ENCODE measurements around the gene NRBF2. TPM values are rescaled to one million over a fixed set of nuclear protein-coding genes. Genes with fewer than 3 reads are reported as not detected.

Gene NRBF2
- total and polyA plus RNA-seq, 9 of the 15 experiments (the other 6 are each of a cell fraction or from before 2014, with no cell fraction given) = 20.8 to 52.1 (median 30.5) TPM

- TF ChIP-seq PBX2 (CRISPR knock-in tag; IDR thresholded peaks at IDR 0.05; ENCODE audit: low read depth) (no peak), PBX2 (tag; conservative IDR thresholded peaks at IDR 0.05; ENCODE audit: low read depth) (no peak), SNAPC5 (CRISPR knock-in tag; IDR thresholded peaks at IDR 0.05) (no peak), GATAD2B (IDR thresholded peaks at IDR 0.05; ENCODE audit: borderline replicate concordance) (no peak), ZNF41 (CRISPR knock-in tag; conservative IDR thresholded peaks at IDR 0.05) (no peak), ZNF79 (CRISPR knock-in tag; IDR thresholded peaks at IDR 0.05; ENCODE audit: low read depth) (no peak), GTF2F1 (IDR thresholded peaks at IDR 0.05; ENCODE audit: low read depth, low read length) (no peak), SUPT5H (IDR thresholded peaks at IDR 0.05) (no peak), ZNF583 (CRISPR knock-in tag; IDR thresholded peaks at IDR 0.05) (no peak), CTCF (IDR thresholded peaks at IDR 0.05 in 2 of 3, conservative IDR thresholded peaks at IDR 0.05 in 1 of 3; ENCODE audit: insufficient read depth in 2 of 3, low read depth in 1 of 3, low read length in 3 of 3) (peak; percentile 79 to 93 (median 83)), ASH1L (IDR thresholded peaks at IDR 0.05; ENCODE audit: borderline replicate concordance, low read depth, partially characterized antibody) (no peak), MECOM (CRISPR knock-in tag; IDR thresholded peaks at IDR 0.05) (no peak), HEY1 (CRISPR knock-in tag; IDR thresholded peaks at IDR 0.05; ENCODE audit: borderline replicate concordance) (0 out of 2 replicates have a peak, but pooled peaks have one; percentile 17), TEAD1 (CRISPR knock-in tag; IDR thresholded peaks at IDR 0.05) (no peak), ZNF644 (tag; IDR thresholded peaks at IDR 0.05; ENCODE audit: low read depth) (no peak), RCOR1 (IDR thresholded peaks at IDR 0.05; ENCODE audit: borderline replicate concordance in 1 of 2, low read depth in 2 of 2, low read length in 2 of 2) (peak in 1 of 2 experiments; percentile 24; a peak in 1 of 4 replicates), ZFP30 (CRISPR knock-in tag; IDR thresholded peaks at IDR 0.05; ENCODE audit: borderline replicate concordance) (no peak), CC2D1A (IDR thresholded peaks at IDR 0.05) (peak; percentile 67), EHMT2 (IDR thresholded peaks at IDR 0.05) (0 out of 2 replicates have a peak, but pooled peaks have one; percentile 36), ARID3B (CRISPR knock-in tag; IDR thresholded peaks at IDR 0.05; ENCODE audit: borderline replicate concordance) (no peak), ZBTB34 (CRISPR knock-in tag; IDR thresholded peaks at IDR 0.05) (no peak)
These were observed 24.9 kb downstream of the NRBF2 start (continued) for GRCh38 chr10:63157845-63158624.
